Activated T-helper 1 cell treated with anti-CD3 and anti-CD28 coated beads, Interleukin-12 subunit alpha, Interleukin-12 subunit beta, Interleukin-2, Interleukin-4 antibody, amounts not matched to agents 30 ng/mL and 10 ng/mL and 1 ng/mL, durations not matched to agents 14 hours and 24 hours and 36 hours (primary cell): Measurements from ENCODE around the gene PARS2. TPM values are rescaled to one million over a fixed set of nuclear protein-coding genes. Genes with fewer than 3 reads are reported as not detected.

Experiments
- total RNA-seq: library from RNA; stranded (reverse); gene quantifications from 2 replicates; pipeline ENCODE4 v1.2.3, GENCODE V29; 2022

The PARS2 gene
- total RNA-seq, 1 donor from 2014 or later, result 6.7 TPM

Other genes starting within 250 kb of the PARS2 start
- gene ACOT11, start 216.3 kb downstream of the PARS2 start, total RNA-seq, result 0.91 and 2.1 TPM in 2 replicates
- gene FAM151A, start 141.0 kb downstream of the PARS2 start, total RNA-seq, result not detected in 2 replicates
- not detected in 2 replicates for gene MROH7, start 122.7 kb downstream of the PARS2 start, total RNA-seq
- gene TTC4, start 48.7 kb downstream of the PARS2 start, total RNA-seq, result 43.7 TPM in 2 replicates
- 2.2 and 2.3 TPM in 2 replicates for gene TTC22, start 36.8 kb upstream of the PARS2 start, total RNA-seq
- gene DHCR24, start 122.7 kb upstream of the PARS2 start, total RNA-seq, result 206 and 211 TPM in 2 replicates
- not detected in 2 replicates for gene TMEM61, start 216.1 kb upstream of the PARS2 start, total RNA-seq
- gene BSND, start 234.4 kb upstream of the PARS2 start, total RNA-seq, result not detected in 2 replicates